KMS-11 (cell line): ENCODE results near the gene C1orf226.
A peak's percentile ranks its signal among the peaks of the same experiment; 100 is the strongest.
"Not testable (repeated sequence)": the region's sequence is repeated elsewhere in the genome, so short reads cannot be mapped to it uniquely, and the experiment has no call there.

Source experiments
- H2AFZ ChIP-seq: fragments of 200-600 bp; sonication (generic); 2 replicates; pipeline ENCODE4 v1.6.1; 2016; ENCODE audit warnings: antibody characterized with exemption, mixed run types, low read depth
- H3K27ac ChIP-seq: fragments of 200-600 bp; sonication (generic); 2 replicates; pipeline ENCODE4 v1.6.1; 2016; ENCODE audit warnings: mild to moderate bottlenecking, mixed run types
- H3K27me3 ChIP-seq: fragments of 200-600 bp; sonication (generic); 2 replicates; pipeline ENCODE4 v1.6.1; 2017; ENCODE audit warnings: mild to moderate bottlenecking, low read depth, mixed run types, moderate library complexity; ENCODE audit not compliant: insufficient read depth
- H3K36me3 ChIP-seq: fragments of 200-600 bp; sonication (generic); 2 replicates; pipeline ENCODE4 v1.6.1; 2017; ENCODE audit warnings: mild to moderate bottlenecking, mixed run types; ENCODE audit not compliant: insufficient read depth
- H3K4me1 ChIP-seq: fragments of 200-600 bp; sonication (generic); 2 replicates; pipeline ENCODE4 v1.6.1; 2016; ENCODE audit warnings: mild to moderate bottlenecking, low read depth, mixed run types; ENCODE audit not compliant: poor library complexity, severe bottlenecking
- H3K4me2 ChIP-seq: fragments of 200-600 bp; sonication (generic); 2 replicates; pipeline ENCODE4 v1.7.0; 2016; ENCODE audit warnings: mild to moderate bottlenecking, mixed run types
- H3K4me3 ChIP-seq: fragments of 200-600 bp; sonication (generic); IDR thresholded peaks from 2 replicates; pipeline ENCODE4 v1.6.1; 2017; ENCODE audit warnings: low read depth, low read length, mixed read lengths; ENCODE audit not compliant: insufficient read depth
- H3K79me2 ChIP-seq: fragments of 200-600 bp; sonication (generic); 2 replicates; pipeline ENCODE4 v1.6.1; 2016; ENCODE audit warnings: low read depth, mixed run types; ENCODE audit not compliant: insufficient read depth
- H3K9ac ChIP-seq: fragments of 200-600 bp; sonication (generic); 2 replicates; pipeline ENCODE4 v1.6.1; 2016; ENCODE audit warnings: mild to moderate bottlenecking, mixed run types
- H4K20me1 ChIP-seq: fragments of 200-600 bp; sonication (generic); 2 replicates; pipeline ENCODE4 v1.6.1; 2016; ENCODE audit warnings: mild to moderate bottlenecking, mixed run types; ENCODE audit not compliant: insufficient read depth
- CTCF ChIP-seq: fragments of 200-600 bp; sonication (generic); conservative IDR thresholded peaks from 2 replicates; pipeline ENCODE4 v1.6.1; 2017; ENCODE audit warnings: low read depth, mild to moderate bottlenecking, antibody characterized with exemption, low read length, moderate library complexity, mixed read lengths

Gene C1orf226

DNA sequence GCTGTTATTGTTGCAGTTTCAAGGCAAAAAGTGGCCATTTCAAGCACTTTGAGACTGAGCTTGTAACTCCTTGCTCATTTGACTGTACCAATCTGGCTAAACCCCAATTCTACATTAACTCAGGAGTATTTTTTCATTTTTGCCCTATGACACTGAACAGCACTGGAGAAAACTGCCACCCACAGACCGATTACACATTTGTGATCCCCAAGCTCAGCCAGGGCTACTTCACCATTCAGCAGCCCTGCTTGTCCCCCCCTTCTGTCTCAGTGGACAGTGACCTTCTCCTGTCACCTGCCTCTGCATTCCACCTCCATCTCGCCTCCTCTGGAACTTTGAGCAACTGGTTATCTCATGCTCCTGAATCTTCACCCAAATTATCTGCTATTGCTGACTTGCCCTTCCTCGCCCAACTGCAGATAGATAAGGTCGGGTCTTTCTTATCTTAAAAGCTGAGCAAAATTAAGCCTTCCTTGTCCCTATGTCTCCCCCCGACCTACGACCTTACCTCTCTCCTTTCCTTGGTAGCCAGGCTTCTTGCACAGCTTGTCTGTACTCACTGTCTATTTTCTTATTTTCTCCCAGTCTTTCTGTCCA, 30.2 kb upstream of the C1orf226 start:
- Histone ChIP-seq H3K36me3 (no peaks in the 10 kb centered on the region), H3K27ac (no peak overlapping the region), H2AFZ (no peak overlapping the region), H3K27me3 (no peaks in the 10 kb centered on the region), H3K4me2 (no peak overlapping the region), H3K79me2 (no peaks in the 10 kb centered on the region), H3K4me3 (no peak overlapping the region), H3K4me1 (no peaks in the 10 kb centered on the region), H3K9ac (no peak overlapping the region), H4K20me1 (no peaks in the 10 kb centered on the region)
- no peak for TF ChIP-seq CTCF

GRCh38 chr1:162351874-162352273, 29.7 kb upstream of the C1orf226 start:
- not testable (repeated sequence) for H2AFZ ChIP-seq, H3K27ac ChIP-seq, H3K4me2 ChIP-seq, H4K20me1 ChIP-seq, H3K27me3 ChIP-seq, H3K36me3 ChIP-seq, H3K4me3 ChIP-seq, H3K4me1 ChIP-seq, H3K9ac ChIP-seq, H3K79me2 ChIP-seq

GRCh38 chr1:162353078-162353477, 28.4 kb upstream of the C1orf226 start:
- H3K79me2 ChIP-seq: no peaks in the 10 kb centered on the region
- no peaks in the 10 kb centered on the region for H4K20me1 ChIP-seq
- H3K36me3 ChIP-seq: no peaks in the 10 kb centered on the region
- H3K9ac ChIP-seq: no peak overlapping the region
- H2AFZ ChIP-seq: no peak overlapping the region
- H3K27me3 ChIP-seq: no peaks in the 10 kb centered on the region
- no peak overlapping the region for H3K4me3 ChIP-seq
- H3K27ac ChIP-seq: no peak overlapping the region
- TF ChIP-seq CTCF: no peak
- no peak overlapping the region for H3K4me2 ChIP-seq
- H3K4me1 ChIP-seq: no peaks in the 10 kb centered on the region

DNA sequence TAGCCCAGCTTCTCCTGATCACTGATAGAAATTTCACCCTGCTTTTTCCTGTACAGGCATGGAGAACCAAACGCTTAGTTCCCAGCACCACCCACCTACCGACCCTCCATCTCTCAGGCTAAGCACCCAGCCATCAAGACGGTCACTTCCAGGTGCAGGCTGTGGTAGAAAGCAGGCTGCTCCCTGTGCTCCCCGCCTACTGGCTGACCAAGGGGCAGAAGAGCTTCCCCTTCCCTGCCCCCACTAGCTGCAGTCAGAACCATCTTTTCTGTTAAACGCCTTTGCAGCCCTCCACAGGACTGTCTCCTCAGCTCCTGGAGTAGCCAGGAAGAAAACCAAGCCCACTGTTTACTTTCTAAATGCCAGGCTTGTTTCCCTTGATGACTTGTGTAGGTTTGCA, 27.8 kb upstream of the C1orf226 start:
- H3K4me3 ChIP-seq: no peak overlapping the region
- H3K36me3 ChIP-seq: no peaks in the 10 kb centered on the region
- H3K27ac ChIP-seq: no peak overlapping the region
- H2AFZ ChIP-seq: no peak overlapping the region
- H3K27me3 ChIP-seq: no peaks in the 10 kb centered on the region
- no peaks in the 10 kb centered on the region for H3K4me1 ChIP-seq
- H4K20me1 ChIP-seq: no peaks in the 10 kb centered on the region
- no peak for TF ChIP-seq CTCF
- no peak overlapping the region for H3K4me2 ChIP-seq
- H3K9ac ChIP-seq: no peak overlapping the region
- H3K79me2 ChIP-seq: no peaks in the 10 kb centered on the region

GRCh38 chr1:162357681-162358266, 23.8 kb upstream of the C1orf226 start:
- Histone ChIP-seq H3K27me3 (no peaks in the 10 kb centered on the region), H3K4me1 (peaks cover 3% of the 10 kb centered on the region), H2AFZ (no peak overlapping the region), H3K36me3 (no peaks in the 10 kb centered on the region), H4K20me1 (no peaks in the 10 kb centered on the region), H3K4me2 (no peak overlapping the region), H3K9ac (no peak overlapping the region), H3K27ac (no peak overlapping the region), H3K79me2 (no peaks in the 10 kb centered on the region), H3K4me3 (no peak overlapping the region)
- TF ChIP-seq CTCF: peak; percentile 92
